ENCODE data around the gene SGMS1. TPM values are rescaled to one million over a fixed set of nuclear protein-coding genes. Genes with fewer than 3 reads are reported as not detected.
"Not testable (repeated sequence)": the region's sequence is repeated elsewhere in the genome, so short reads cannot be mapped to it uniquely, and the experiment has no call there.

Gene SGMS1
- total RNA-seq, 1 donor from 2014 or later, result 25.0 TPM

DNA sequence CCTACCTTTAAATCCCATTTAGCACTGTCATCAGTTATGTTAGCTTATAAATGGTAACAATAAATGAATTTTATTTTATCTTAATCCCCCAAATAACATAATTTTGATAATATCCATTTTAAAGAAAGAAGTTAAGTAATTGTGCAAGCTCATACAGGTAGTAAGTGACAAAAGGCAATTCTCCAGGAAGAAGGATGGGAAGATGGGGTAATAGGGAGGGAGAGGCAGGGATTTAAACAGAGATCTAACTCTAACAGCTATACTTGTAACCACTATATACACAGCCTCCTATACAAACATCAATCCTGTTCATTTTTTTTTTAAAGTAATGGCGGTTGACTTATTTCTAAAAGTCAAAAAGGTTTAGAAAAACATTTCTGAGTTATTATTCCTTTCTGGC is 119.4 kb downstream of the SGMS1 start:
- Mint-ChIP-seq H3K27me3 (no peaks in the 10 kb centered on the region), H3K36me3 (ENCODE audit: insufficient read depth) (no peaks in the 10 kb centered on the region), H3K9me3 (ENCODE audit: low read depth) (no peaks in the 10 kb centered on the region), H3K4me1 (ENCODE audit: low read depth) (peaks cover 30% of the 10 kb centered on the region), H3K27ac (no peak overlapping the region), H3K4me3 (ENCODE audit: low read depth) (no peak overlapping the region)
- DNase-seq (ENCODE audit: low spot score, unreplicated experiment), result no peak
- TF ChIP-seq, protein P1, sequence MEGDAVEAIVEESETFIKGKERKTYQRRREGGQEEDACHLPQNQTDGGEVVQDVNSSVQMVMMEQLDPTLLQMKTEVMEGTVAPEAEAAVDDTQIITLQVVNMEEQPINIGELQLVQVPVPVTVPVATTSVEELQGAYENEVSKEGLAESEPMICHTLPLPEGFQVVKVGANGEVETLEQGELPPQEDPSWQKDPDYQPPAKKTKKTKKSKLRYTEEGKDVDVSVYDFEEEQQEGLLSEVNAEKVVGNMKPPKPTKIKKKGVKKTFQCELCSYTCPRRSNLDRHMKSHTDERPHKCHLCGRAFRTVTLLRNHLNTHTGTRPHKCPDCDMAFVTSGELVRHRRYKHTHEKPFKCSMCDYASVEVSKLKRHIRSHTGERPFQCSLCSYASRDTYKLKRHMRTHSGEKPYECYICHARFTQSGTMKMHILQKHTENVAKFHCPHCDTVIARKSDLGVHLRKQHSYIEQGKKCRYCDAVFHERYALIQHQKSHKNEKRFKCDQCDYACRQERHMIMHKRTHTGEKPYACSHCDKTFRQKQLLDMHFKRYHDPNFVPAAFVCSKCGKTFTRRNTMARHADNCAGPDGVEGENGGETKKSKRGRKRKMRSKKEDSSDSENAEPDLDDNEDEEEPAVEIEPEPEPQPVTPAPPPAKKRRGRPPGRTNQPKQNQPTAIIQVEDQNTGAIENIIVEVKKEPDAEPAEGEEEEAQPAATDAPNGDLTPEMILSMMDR (IDR thresholded peaks at IDR 0.05; ENCODE audit: unreplicated experiment), result no peak

DNA sequence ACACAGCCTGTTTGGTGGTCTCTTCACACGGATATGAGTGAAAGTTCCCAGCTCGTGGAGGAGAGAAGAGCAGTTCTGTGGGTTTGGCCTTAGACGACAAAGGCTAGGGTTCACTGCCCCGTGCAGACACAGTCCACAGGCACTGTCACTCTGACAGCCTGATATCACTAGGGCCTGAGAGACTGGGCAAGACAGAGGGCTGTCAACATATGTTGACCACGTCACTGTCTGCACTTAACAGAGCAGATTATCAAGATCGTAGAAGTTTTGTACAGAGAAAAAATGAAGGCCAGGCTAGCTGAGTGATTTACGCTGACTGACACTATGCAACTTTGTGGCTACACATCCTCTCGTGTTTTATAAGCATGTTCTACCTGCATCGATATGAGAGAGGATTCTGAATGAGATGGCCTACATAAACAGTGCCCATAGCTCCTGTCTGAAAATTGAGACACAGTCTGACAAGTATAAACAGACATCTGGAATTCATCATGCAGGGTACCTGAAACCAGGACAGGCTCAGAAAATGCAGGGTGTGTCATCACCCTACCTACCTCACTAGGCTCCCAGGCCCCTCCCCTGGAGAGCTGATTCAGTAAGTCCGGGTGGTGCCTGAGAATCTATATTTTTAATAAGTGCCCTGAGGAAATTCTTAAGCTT is 120.0 kb downstream of the SGMS1 start:
- Mint-ChIP-seq H3K36me3 (ENCODE audit: insufficient read depth) (no peaks in the 10 kb centered on the region), H3K4me3 (ENCODE audit: low read depth) (no peak overlapping the region), H3K27me3 (no peaks in the 10 kb centered on the region), H3K27ac (peak overlapping the region; percentile 65), H3K9me3 (ENCODE audit: low read depth) (no peaks in the 10 kb centered on the region), H3K4me1 (ENCODE audit: low read depth) (peaks cover 24% of the 10 kb centered on the region)
- DNase-seq (ENCODE audit: low spot score, unreplicated experiment), result no peak
- TF ChIP-seq, protein P1 (IDR thresholded peaks at IDR 0.05; ENCODE audit: unreplicated experiment), result no peak

DNA sequence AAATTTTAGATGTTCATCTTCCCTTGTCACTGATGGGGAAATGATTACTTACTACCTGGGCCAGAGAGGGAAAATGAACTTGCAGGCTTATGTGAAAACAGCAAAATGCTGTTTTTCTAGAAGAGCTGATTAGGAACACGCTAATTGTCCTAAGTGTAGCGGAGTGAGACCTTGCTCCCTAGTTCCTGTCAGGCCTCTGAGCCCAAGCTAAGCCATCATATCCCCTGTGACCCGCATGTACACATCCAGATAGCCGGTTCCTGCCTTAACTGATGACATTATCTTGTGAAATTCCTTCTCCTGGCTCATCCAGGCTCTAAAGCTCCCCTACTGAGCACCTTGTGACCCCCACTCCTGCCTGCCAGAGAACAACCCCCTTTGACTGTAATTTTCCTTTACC is 120.6 kb downstream of the SGMS1 start:
- not testable (repeated sequence) for H3K27me3 Mint-ChIP-seq; DNase-seq (ENCODE audit: low spot score, unreplicated experiment); H3K36me3 Mint-ChIP-seq (ENCODE audit: insufficient read depth); H3K9me3 Mint-ChIP-seq (ENCODE audit: low read depth); H3K4me3 Mint-ChIP-seq (ENCODE audit: low read depth)
- H3K27ac Mint-ChIP-seq, result peak overlapping the region; percentile 65
- H3K4me1 Mint-ChIP-seq (ENCODE audit: low read depth), result peaks cover 18% of the 10 kb centered on the region

DNA sequence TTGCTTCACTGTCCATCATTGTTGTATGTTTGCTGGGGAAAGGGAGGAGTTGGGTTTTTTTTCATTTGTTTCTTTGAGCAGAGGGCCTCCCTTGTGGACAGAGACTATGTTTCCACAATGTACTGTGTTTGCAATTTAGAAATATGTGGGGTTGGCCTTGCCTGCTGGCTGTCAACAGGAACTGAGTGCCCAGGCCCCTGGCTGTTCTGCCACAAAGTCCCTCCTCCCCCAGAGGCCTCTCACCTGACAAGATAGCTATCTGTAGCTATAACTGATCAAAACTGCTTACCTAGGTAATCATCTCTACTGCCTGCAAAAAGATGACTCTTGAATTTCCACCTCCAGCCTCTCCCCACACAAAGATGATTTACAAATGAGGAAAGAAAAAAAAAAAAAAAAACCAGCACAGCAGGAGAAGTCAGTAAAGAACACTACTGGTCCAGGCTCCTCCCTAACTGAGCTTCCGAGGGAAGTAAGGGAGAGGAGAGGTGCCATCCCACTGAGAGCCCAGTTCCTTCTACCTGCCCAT is 121.8 kb downstream of the SGMS1 start:
- H3K36me3 Mint-ChIP-seq (ENCODE audit: insufficient read depth), result no peaks in the 10 kb centered on the region
- H3K9me3 Mint-ChIP-seq (ENCODE audit: low read depth), result no peaks in the 10 kb centered on the region
- H3K27ac Mint-ChIP-seq, result no peak overlapping the region
- H3K4me1 Mint-ChIP-seq (ENCODE audit: low read depth), result peaks cover 10% of the 10 kb centered on the region
- TF ChIP-seq, protein P1 (IDR thresholded peaks at IDR 0.05; ENCODE audit: unreplicated experiment), result no peak
- DNase-seq (ENCODE audit: low spot score, unreplicated experiment), result no peak
- H3K27me3 Mint-ChIP-seq, result no peaks in the 10 kb centered on the region
- no peak overlapping the region for H3K4me3 Mint-ChIP-seq (ENCODE audit: low read depth)

DNA sequence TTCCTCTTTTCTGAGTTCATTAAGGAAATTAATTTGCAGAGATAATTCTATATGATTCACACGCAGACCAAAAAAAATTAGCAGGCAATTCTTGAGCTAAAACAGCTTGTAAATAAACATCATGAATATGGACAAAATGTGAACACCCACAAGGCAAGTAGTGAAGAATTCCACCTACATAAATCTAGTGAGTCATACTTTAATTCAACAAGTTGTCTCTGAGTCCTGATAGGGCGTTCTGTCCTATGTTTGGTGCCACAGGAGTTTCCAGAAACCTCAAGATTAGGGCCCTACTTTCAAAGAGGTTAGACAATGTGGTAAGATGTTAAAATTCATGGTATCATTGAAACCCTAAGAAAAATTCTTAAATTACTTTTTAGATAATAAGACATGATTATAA is 122.3 kb downstream of the SGMS1 start:
- no peak overlapping the region for H3K27ac Mint-ChIP-seq
- no peaks in the 10 kb centered on the region for H3K9me3 Mint-ChIP-seq (ENCODE audit: low read depth)
- H3K27me3 Mint-ChIP-seq, result no peaks in the 10 kb centered on the region
- TF ChIP-seq, protein P1 (IDR thresholded peaks at IDR 0.05; ENCODE audit: unreplicated experiment), result no peak
- no peak overlapping the region for H3K4me3 Mint-ChIP-seq (ENCODE audit: low read depth)
- no peaks in the 10 kb centered on the region for H3K36me3 Mint-ChIP-seq (ENCODE audit: insufficient read depth)
- H3K4me1 Mint-ChIP-seq (ENCODE audit: low read depth), result peaks cover 9% of the 10 kb centered on the region
- no peak for DNase-seq (ENCODE audit: low spot score, unreplicated experiment)

DNA sequence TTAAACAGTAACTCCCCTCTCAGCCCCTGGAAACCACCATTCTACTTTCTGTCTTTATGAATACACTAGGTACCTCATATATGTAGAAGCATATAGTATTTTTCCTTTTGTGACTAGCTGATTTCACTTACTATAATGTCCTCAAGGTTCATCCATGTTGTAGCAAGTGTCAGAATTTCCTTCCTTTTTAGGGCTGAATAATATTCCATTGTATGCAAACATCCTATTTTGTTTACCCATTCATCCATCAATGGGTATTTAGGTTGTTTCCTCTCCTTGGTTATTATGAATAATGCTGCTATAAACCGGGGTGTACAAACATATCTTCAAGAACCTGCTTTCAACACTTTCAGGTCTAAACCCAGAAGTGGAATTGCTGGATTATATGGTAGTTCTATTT is 125.3 kb downstream of the SGMS1 start:
- peaks cover 5% of the 10 kb centered on the region for H3K4me1 Mint-ChIP-seq (ENCODE audit: low read depth)
- no peaks in the 10 kb centered on the region for H3K27me3 Mint-ChIP-seq
- DNase-seq (ENCODE audit: low spot score, unreplicated experiment), result no peak
- no peak overlapping the region for H3K27ac Mint-ChIP-seq
- H3K9me3 Mint-ChIP-seq (ENCODE audit: low read depth), result no peaks in the 10 kb centered on the region
- no peak overlapping the region for H3K4me3 Mint-ChIP-seq (ENCODE audit: low read depth)
- peaks cover 3% of the 10 kb centered on the region for H3K36me3 Mint-ChIP-seq (ENCODE audit: insufficient read depth)
- TF ChIP-seq, protein P1 (IDR thresholded peaks at IDR 0.05; ENCODE audit: unreplicated experiment), result no peak

All from progenitor cell of endocrine pancreas (in vitro differentiated cells).